Kidney epithelial cell (primary cell): ENCODE results near the gene ERN1. TPM values are rescaled to one million over a fixed set of nuclear protein-coding genes. Genes with fewer than 3 reads are reported as not detected.
A peak's percentile ranks its signal among the peaks of the same experiment; 100 is the strongest.
"Not testable (repeated sequence)": the region's sequence is repeated elsewhere in the genome, so short reads cannot be mapped to it uniquely, and the experiment has no call there.

Source experiments
- DNase-seq: peaks from one replicate; pipeline ENCODE4 v3.0.0-alpha.2; 2010; ENCODE audit warnings: low read depth
- H3K27me3 ChIP-seq: 2 replicates; pipeline ENCODE4 v1.6.0; 2011; ENCODE audit warnings: low read length; ENCODE audit not compliant: control insufficient read depth, insufficient read depth
- H3K36me3 ChIP-seq: 2 replicates; pipeline ENCODE4 v1.5.1; 2011; ENCODE audit warnings: low read length; ENCODE audit not compliant: control insufficient read depth, insufficient read depth
- H3K4me3 ChIP-seq: 2 replicates; pipeline ENCODE4 v1.5.1; 2011; ENCODE audit warnings: low read depth, mild to moderate bottlenecking, control low read depth, low read length
- CTCF ChIP-seq: IDR thresholded peaks from 2 replicates; pipeline ENCODE4 v1.5.1; 2011; ENCODE audit warnings: mild to moderate bottlenecking, moderate library complexity, low read length, control low read depth, inconsistent platforms; ENCODE audit not compliant: insufficient read depth, poor library complexity, severe bottlenecking
- total RNA-seq: library from RNA; depleted of rRNA; stranded (reverse); fragments of >200 nt; gene quantifications from 2 replicates; pipeline ENCODE4 v1.2.3, GENCODE V29; 2015

ERN1 gene
- total RNA-seq = 19.6 and 28.1 TPM in 2 replicates

- Histone ChIP-seq H3K27me3 (no peaks in the 10 kb centered on the region), H3K4me3 (peak within 1 kb of the TSS; percentile 65), H3K36me3 (no peaks in the 10 kb centered on the region)
- no peak for DNase-seq
- TF ChIP-seq CTCF = no peak
These were observed at the start of gene ERN1 for GRCh38 chr17:64129765-64130558. Gene ERN1 (minus strand): TSS chr17:64130144. CDS start chr17:64130029, 115 bp downstream.

GRCh38 chr17:64179024-64179423 is 49.1 kb upstream of the ERN1 start:
- not testable (repeated sequence) for DNase-seq, H3K27me3 ChIP-seq, H3K36me3 ChIP-seq, H3K4me3 ChIP-seq

- Histone ChIP-seq H3K36me3 (no peaks in the 10 kb centered on the region), H3K27me3 (no peaks in the 10 kb centered on the region), H3K4me3 (no peak overlapping the region)
- DNase-seq = no peak
- no peak for TF ChIP-seq CTCF
These were observed 48.3 kb upstream of the ERN1 start for GRCh38 chr17:64178011-64178825.

GRCh38 chr17:64177311-64178010 is 47.5 kb upstream of the ERN1 start:
- DNase-seq = no peak
- no peak overlapping the region for H3K4me3 ChIP-seq
- TF ChIP-seq CTCF = no peak
- no peaks in the 10 kb centered on the region for H3K27me3 ChIP-seq
- no peaks in the 10 kb centered on the region for H3K36me3 ChIP-seq

- no peak for TF ChIP-seq CTCF
- Histone ChIP-seq H3K27me3 (no peaks in the 10 kb centered on the region), H3K36me3 (no peaks in the 10 kb centered on the region), H3K4me3 (no peak overlapping the region)
- no peak for DNase-seq
These were observed 46.6 kb upstream of the ERN1 start for GRCh38 chr17:64176556-64176955.
